HG02678 (cell line): ENCODE data around the gene PCDHB6.
"Not testable (repeated sequence)": the region's sequence is repeated elsewhere in the genome, so short reads cannot be mapped to it uniquely, and the experiment has no call there.

Experiments
- ATAC-seq: cut with Tn5 transposase; IDR thresholded peaks from one replicate; pipeline ENCODE4 v1.9.1; 2021; ENCODE audit warnings: mild to moderate bottlenecking, moderate library complexity; ENCODE audit not compliant: unreplicated experiment

PCDHB6 gene

DNA sequence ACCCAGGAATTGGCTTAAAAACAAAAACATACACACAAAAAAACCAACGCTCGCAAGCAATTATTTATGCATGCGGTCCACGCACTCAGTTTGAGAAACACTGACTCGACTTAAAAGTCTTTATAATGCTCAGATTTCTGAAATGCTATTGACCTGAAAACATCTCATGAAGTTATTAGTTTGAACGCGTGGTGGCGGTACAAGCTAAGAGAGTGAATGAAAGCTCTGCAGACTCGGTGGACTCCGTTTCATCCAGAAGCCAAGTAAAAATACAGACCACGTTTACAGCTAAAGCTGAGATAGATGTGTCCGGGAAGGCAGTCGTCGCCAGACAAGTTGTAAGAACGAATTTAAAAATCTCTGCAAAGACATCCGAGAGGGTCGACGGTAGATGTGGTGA lies at the start of gene PCDHB6:
Gene PCDHB6, plus strand, starts transcription at position 246 of the 400 bp plus-strand sequence. CDS start 201 bp downstream, outside the sequence.
- no peak for ATAC-seq

DNA sequence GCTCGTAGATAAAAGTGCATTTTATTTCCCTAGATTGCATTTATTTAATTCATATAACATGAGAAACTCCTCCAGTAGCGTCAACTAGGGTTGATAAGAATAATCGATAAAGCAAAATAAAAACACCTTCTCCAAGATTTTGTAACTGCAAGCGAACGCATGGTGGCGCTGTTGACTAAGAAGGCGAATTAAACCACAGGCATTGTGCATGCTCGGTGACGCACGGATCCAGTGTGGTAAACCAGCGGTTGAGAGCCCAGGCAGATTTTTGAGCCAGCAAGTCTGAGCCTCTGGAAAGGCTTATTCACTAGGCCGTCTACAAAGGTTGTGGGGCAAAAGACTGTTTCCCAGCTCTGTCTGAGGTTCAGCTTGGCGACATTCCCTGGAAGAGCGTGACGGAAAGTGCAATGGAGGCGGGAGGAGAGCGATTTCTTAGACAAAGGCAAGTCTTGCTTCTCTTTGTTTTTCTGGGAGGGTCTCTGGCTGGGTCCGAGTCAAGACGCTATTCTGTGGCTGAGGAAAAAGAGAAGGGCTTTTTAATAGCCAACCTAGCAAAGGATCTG lies 49.5 kb upstream of the PCDHB6 start, which contains the start of gene PCDHB3:
Gene PCDHB3, plus strand, starts transcription at position 231 of the 563 bp plus-strand sequence. Its CDS starts 177 bp downstream, at position 408.
- ATAC-seq, result no peak

DNA sequence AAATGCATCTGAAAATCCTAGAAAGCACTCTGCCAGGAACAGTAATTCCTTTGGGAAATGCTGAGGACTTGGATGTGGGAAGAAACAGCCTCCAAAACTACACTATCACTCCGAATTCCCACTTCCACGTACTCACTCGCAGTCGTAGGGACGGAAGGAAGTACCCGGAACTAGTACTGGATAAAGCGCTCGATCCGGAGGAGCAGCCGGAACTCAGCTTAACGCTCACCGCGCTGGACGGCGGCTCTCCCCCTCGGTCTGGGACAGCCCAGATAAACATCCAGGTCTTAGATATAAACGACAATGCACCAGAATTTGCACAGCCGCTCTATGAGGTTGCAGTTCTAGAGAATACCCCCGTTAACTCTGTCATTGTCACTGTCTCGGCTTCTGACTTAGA lies 48.8 kb upstream of the PCDHB6 start:
- no peak for ATAC-seq

DNA sequence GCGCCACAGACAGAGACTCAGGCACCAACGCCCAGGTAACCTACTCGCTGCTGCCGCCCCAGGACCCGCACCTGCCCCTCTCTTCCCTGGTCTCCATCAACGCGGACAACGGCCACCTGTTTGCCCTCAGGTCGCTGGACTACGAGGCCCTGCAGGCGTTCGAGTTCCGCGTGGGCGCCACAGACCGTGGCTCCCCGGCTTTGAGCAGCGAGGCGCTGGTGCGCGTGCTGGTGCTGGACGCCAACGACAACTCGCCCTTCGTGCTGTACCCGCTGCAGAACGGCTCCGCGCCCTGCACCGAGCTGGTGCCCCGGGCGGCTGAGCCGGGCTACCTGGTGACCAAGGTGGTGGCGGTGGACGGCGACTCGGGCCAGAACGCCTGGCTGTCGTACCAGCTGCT lies 47.8 kb upstream of the PCDHB6 start:
- ATAC-seq, result not testable (repeated sequence)

DNA sequence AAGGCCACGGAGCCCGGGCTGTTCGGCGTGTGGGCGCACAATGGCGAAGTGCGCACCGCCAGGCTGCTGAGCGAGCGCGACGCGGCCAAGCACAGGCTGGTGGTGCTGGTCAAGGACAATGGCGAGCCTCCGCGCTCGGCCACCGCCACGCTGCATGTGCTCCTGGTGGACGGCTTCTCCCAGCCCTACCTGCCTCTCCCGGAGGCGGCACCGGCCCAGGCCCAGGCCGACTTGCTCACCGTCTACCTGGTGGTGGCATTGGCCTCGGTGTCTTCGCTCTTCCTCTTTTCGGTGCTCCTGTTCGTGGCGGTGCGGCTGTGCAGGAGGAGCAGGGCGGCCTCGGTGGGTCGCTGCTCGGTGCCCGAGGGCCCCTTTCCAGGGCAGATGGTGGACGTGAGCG lies 47.4 kb upstream of the PCDHB6 start:
- ATAC-seq, result not testable (repeated sequence)

DNA sequence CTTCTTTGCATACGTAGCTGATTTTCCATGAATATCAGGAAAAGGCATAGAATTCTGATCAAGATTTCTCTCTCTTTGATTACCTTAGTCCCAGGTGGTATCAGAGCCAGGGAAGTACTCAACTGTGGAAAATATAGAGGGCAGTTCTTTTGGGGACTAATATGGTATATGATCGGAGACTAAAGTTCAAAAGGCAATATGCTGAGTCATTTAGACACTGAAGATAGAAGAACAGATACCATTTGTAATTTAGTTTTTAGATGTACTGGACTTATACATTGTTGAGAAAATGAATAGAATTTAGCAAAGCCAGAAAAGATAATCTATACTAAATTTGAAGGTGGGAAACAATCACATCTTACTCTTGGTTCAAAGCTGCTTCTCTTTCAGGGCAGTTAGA lies 44.5 kb upstream of the PCDHB6 start:
- ATAC-seq, result no peak

DNA sequence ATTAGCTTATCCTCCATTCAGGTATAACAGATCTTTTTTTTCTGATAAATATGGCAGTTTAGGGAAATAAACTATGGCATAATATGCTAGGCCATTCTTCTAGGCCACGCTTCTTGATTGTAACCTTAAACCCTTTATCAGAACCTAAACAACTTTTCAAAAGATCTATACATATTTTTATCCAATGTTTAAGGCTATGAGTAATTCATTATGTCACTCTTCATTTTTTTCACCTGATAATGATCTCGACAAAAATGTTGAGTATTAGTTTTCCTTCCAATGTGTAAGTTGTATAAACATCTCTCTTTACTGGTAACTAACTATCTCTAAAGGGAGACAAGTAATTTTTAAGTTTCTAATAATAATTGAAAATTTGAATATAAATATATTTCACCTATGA lies 30.6 kb upstream of the PCDHB6 start:
- no peak for ATAC-seq

DNA sequence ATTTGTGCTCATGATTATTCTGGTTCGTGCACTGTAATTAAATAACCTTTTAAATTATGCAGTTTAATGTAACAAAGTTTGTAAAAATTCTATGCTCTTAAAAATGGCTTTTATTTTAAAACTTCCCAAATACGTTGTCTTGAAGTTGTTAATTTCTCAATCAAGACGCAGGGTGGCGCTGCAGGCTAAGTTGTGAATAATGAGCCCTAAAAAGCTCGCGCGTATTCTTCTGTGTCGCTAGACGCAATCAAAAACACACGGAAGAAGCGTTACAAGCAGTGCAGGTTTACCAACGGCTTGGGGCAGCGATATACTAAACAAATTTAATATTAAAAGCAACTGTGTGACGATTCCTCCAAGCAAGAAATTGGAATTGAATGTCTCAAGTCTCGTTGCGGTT lies 28.3 kb upstream of the PCDHB6 start, which contains the start of gene PCDHB4:
Gene PCDHB4, plus strand, starts transcription at position 256 of the 400 bp plus-strand sequence. CDS start 181 bp downstream, outside the sequence.
- no peak for ATAC-seq

DNA sequence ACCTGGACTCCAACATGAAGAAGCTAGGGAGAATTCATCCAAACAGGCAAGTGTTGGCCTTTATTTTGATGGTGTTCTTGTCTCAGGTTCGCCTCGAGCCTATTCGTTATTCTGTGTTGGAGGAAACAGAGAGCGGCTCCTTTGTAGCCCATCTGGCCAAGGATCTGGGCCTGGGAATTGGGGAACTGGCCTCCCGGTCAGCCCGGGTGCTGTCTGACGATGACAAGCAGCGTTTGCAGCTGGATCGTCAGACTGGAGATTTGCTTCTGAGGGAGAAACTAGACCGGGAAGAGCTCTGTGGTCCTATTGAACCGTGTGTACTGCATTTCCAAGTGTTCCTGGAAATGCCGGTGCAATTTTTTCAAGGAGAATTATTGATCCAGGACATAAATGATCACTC lies 27.9 kb upstream of the PCDHB6 start:
- no peak for ATAC-seq

DNA sequence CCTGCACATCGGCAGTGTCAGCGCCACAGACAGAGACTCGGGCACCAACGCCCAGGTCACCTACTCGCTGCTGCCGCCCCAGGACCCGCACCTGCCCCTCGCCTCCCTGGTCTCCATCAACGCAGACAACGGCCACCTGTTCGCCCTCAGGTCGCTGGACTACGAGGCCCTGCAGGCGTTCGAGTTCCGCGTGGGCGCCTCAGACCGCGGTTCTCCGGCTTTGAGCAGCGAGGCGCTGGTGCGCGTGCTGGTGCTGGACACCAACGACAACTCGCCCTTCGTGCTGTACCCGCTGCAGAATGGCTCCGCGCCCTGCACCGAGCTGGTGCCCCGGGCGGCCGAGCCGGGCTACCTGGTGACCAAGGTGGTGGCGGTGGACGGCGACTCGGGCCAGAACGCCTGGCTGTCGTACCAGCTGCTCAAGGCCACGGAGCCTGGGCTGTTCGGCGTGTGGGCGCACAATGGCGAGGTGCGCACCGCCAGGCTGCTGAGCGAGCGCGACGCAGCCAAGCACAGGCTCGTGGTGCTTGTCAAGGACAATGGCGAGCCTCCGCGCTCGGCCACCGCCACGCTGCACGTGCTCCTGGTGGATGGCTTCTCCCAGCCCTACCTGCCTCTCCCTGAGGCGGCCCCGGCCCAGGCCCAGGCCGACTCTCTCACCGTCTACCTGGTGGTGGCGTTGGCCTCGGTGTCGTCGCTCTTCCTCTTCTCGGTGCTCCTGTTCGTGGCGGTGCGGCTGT lies 26.3 kb upstream of the PCDHB6 start:
- ATAC-seq, result not testable (repeated sequence)

DNA sequence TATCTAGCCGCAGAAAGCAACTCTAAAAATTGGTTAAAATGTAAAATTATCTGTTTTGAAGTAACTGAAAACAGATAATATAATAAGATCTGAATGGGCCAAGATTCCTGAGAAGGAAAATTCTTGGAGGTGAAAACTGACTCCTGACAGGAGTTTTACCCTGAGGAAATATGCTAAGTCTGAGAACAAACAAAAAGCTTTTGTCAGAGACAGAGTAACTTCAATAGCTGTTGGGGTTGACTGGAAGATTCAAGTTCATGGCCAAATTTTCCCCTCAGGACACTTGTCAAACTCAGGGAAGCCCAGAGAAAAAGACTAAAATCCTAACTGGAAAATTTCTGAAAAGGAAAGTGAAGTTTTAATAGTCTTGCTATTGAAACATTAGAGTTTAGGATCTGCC lies 22.6 kb upstream of the PCDHB6 start:
- ATAC-seq, result no peak

DNA sequence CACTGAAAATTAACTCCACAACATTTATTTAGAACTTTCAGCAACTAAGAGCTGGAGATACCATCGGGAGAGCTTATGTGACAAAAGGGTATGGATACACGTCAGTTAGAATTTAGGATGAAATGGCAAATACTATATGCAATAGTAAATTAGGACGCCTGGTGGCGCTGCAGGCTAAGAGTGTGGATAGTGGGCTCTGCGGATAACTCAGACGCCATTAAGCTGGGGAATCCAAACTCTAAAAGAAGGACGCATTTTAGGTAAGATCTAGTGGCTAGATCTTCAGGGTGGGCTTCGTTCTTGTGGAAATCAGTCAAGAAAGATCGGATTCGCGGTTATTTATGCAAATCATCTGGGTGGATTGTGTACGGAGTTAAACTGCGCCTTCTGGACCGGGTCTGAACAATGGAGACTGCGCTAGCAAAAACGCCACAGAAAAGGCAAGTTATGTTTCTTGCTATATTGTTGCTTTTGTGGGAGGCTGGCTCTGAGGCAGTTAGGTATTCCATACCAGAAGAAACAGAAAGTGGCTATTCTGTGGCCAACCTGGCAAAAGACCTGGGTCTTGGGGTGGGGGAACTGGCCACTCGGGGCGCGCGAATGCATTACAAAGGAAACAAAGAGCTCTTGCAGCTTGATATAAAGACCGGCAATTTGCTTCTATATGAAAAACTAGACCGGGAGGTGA lies 14.7 kb upstream of the PCDHB6 start, which contains the start of gene PCDHB5:
Gene PCDHB5, plus strand, starts transcription at position 177 of the 688 bp plus-strand sequence. Its CDS starts 229 bp downstream, at position 406.
- no peak for ATAC-seq

DNA sequence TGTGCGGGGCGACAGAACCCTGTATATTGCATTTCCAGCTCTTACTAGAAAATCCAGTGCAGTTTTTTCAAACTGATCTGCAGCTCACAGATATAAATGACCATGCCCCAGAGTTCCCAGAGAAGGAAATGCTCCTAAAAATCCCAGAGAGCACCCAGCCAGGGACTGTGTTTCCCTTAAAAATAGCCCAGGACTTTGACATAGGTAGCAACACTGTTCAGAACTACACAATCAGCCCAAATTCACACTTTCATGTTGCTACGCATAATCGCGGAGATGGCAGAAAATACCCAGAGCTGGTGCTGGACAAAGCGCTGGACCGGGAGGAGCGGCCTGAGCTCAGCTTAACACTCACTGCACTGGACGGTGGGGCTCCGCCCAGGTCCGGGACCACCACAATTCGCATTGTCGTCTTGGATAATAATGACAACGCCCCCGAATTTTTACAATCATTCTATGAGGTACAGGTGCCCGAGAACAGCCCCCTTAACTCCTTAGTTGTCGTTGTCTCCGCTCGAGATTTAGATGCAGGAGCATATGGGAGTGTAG lies 14.1 kb upstream of the PCDHB6 start:
- no peak for ATAC-seq

DNA sequence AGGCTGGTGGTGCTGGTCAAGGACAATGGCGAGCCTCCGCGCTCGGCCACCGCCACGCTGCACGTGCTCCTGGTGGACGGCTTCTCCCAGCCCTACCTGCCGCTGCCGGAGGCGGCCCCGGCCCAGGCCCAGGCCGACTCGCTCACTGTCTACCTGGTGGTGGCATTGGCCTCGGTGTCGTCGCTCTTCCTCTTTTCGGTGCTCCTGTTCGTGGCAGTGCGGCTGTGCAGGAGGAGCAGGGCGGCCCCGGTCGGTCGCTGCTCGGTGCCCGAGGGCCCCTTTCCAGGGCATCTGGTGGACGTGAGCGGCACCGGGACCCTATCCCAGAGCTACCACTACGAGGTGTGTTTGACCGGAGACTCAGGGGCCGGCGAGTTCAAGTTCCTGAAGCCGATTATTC lies 12.5 kb upstream of the PCDHB6 start:
- not testable (repeated sequence) for ATAC-seq

DNA sequence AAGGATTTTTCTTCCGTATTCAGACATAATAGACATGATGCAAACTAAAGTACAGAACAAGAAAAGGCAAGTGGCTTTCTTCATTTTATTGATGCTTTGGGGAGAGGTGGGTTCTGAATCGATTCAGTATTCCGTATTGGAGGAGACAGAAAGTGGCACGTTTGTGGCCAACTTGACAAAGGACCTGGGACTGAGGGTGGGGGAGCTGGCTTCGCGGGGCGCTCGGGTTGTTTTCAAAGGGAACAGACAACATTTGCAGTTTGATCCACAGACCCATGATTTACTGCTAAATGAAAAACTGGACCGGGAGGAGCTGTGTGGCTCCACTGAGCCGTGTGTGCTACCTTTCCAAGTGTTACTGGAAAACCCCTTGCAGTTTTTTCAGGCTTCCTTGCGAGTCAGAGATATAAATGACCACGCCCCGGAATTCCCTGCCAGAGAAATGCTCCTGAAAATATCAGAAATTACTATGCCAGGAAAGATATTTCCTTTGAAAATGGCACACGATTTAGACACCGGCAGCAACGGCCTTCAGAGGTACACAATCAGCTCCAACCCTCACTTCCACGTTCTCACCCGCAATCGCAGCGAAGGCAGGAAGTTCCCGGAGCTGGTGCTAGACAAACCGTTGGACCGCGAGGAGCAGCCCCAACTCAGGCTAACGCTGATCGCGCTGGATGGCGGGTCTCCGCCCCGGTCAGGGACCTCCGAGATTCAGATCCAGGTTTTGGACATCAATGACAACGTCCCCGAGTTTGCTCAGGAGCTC lies 551 bp downstream of the PCDHB6 start:
- ATAC-seq, result no peak

DNA sequence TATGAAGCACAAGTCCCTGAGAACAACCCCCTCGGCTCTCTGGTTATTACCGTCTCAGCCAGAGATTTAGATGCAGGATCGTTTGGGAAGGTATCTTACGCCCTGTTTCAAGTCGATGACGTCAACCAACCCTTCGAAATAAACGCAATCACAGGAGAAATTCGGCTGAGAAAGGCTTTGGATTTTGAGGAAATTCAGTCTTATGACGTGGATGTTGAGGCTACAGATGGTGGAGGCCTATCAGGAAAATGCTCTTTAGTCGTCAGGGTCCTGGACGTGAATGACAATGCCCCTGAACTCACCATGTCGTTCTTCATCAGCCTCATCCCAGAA lies 1.1 kb downstream of the PCDHB6 start:
- ATAC-seq, result no peak

DNA sequence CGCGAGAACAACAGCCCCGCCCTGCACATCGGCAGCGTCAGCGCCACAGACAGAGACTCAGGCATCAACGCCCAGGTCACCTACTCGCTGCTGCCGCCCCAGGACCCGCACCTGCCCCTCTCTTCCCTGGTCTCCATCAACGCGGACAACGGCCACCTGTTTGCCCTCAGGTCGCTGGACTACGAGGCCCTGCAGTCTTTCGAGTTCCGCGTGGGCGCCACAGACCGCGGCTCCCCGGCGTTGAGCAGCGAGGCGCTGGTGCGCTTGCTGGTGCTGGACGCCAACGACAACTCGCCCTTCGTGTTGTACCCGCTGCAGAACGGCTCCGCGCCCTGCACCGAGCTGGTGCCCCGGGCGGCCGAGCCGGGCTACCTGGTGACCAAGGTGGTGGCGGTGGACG lies 1.8 kb downstream of the PCDHB6 start:
- ATAC-seq, result not testable (repeated sequence)

DNA sequence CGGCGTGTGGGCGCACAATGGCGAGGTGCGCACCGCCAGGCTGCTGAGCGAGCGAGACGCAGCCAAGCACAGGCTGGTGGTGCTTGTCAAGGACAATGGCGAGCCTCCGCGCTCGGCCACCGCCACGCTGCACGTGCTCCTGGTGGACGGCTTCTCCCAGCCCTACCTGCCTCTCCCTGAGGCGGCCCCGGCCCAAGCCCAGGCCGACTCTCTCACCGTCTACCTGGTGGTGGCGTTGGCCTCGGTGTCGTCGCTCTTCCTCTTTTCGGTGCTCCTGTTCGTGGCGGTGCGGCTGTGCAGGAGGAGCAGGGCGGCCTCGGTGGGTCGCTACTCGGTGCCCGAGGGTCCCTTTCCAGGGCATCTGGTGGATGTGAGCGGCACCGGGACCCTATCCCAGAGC lies 2.2 kb downstream of the PCDHB6 start:
- ATAC-seq, result not testable (repeated sequence)

DNA sequence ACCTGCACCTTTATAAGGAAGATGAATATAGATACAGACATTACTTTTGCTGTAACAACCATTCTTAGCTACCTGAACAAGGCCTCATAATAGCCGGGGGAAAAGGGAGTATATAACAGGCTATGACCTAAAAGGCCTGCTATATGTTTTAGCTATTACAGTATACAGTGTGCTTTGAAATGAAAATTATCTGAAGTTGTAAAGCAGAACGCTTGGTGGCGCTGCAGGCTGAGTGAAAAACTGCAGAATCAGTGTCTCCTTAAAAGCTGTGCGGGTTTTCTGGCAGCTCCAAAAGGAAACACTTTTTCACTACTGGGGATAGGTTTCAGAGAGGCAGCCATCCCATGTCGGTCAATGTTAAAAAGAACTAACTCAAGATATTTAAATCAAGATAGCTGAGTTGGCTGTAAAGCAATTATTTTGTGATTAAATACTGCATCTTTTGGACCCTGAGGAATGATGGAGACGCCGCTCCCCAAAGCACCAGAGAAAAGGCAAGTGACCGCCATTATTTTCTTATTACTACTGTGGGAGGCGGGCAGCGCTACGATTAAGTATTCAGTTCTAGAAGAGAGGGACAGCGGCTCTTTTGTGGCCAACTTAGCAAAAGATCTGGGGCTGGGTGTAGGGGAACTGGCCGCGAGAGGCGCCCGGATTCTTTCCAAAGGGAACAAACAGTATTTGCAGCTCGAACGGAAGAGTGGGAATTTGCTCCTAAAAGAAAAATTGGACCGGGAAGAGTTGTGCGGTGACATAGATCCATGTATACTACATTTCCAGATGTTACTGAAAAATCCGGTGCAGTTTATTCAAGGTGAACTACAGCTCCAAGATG lies 5.9 kb downstream of the PCDHB6 start:
- ATAC-seq, result no peak

DNA sequence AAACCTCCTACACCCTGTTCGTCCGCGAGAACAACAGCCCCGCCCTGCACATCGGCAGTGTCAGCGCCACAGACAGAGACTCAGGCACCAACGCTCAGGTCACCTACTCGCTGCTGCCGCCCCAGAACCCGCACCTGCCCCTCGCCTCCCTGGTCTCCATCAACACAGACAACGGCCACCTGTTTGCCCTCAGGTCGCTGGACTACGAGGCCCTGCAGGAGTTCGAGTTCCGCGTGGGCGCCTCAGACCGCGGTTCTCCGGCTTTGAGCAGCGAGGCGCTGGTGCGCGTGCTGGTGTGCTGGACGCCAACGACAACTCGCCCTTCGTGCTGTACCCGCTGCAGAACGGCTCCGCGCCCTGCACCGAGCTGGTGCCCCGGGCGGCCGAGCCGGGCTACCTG lies 7.5 kb downstream of the PCDHB6 start:
- ATAC-seq, result not testable (repeated sequence)
